Gastrocnemius medialis (tissue), 4 donors: ENCODE results near the gene DISP3. TPM values are rescaled to one million over a fixed set of nuclear protein-coding genes. Genes with fewer than 3 reads are reported as not detected.

Experiments used
- ATAC-seq, 2 donors: fragments of 150-250 bp; one replicate each; pipeline ENCODE4 v1.9.1; 2016
- DNase-seq, 2 donors: peaks; one replicate each; pipeline ENCODE4 v3.0.0-alpha.2; 2019
- H3K27ac ChIP-seq, 4 donors: fragments of 200-600 bp; sonication (generic); 1 replicate in 1 of 4; 2 replicates in 3 of 4; pipeline ENCODE4 v1.5.1; 2016 to 2018; ENCODE audit warnings: mild to moderate bottlenecking in 2 of 4, moderate library complexity in 1 of 4
- H3K27me3 ChIP-seq, 3 donors: fragments of 200-600 bp; sonication (generic) in 2 of 3; 1 replicate in 1 of 3; 2 replicates in 2 of 3; pipeline versions ENCODE4 v1.5.1 to v1.6.0; 2016 to 2019; ENCODE audit warnings: mild to moderate bottlenecking in 1 of 3, moderate library complexity in 1 of 3
- H3K36me3 ChIP-seq, 2 donors: fragments of 200-600 bp; sonication (generic) in 1 of 2; one replicate each; pipeline ENCODE4 v1.5.1; 2017 to 2018
- H3K4me1 ChIP-seq, 2 donors: fragments of 200-600 bp; sonication (generic) in 1 of 2; one replicate each; pipeline ENCODE4 v1.5.1; 2016 to 2017; ENCODE audit warnings: mild to moderate bottlenecking in 2 of 2
- H3K4me3 ChIP-seq, 4 donors: fragments of 200-600 bp; sonication (generic) in 3 of 4; 1 replicate in 1 of 4; 2 replicates in 3 of 4; pipeline ENCODE4 v1.5.1; 2016 to 2019; ENCODE audit warnings: mild to moderate bottlenecking in 2 of 4
- H3K9me3 ChIP-seq, 3 donors: fragments of 200-600 bp; sonication (generic) in 2 of 3; 1 replicate in 1 of 3; 2 replicates in 2 of 3; pipeline ENCODE4 v1.5.1; 2016 to 2019
- CTCF ChIP-seq, 5 experiments: fragments of 450-650 bp in 3 of 5; fragments of 200-600 bp in 2 of 5; sonication (generic) in 2 of 5; IDR thresholded peaks in 4 of 5; conservative IDR thresholded peaks in 1 of 5; 1 replicate in 4 of 5; 2 replicates in 1 of 5; pipeline ENCODE4 v1.5.1; 2016 to 2019; ENCODE audit warnings: antibody characterized with exemption in 5 of 5, mild to moderate bottlenecking in 3 of 5, moderate library complexity in 3 of 5
- POLR2A ChIP-seq, 2 donors: fragments of 450-650 bp; IDR thresholded peaks; one replicate each; pipeline ENCODE4 v1.6.1; 2017; ENCODE audit warnings: antibody characterized with exemption in 2 of 2, mild to moderate bottlenecking in 2 of 2, moderate library complexity in 2 of 2
- in situ Hi-C, 4 donors: fragments of 200-750 bp; cut with MboI; loops; one replicate each; pipeline versions ENCODE4 v1.15.0 to v1.8.0; 2017; ENCODE audit warnings: low sequenced_read_pairs in 4 of 4
- intact Hi-C: fragments of 100-400 bp; cut with DNase I; formaldehyde crosslinking; loops from one replicate; pipeline ENCODE4 v1.15.1; 2023; ENCODE audit warnings: low total_unique reads
- total RNA-seq, 4 donors: library from RNA; depleted of rRNA; stranded (reverse); fragments of >200 nt; gene quantifications; one replicate each; pipeline versions ENCODE4 v1.1.0 to v1.2.3, GENCODE V29; 2016

DISP3 gene
- total RNA-seq, 4 donors from 2014 or later, result not detected

- DNase-seq (no peak), ATAC-seq (no peak)
- H3K4me3 ChIP-seq, result no peak overlapping the region
- peaks cover 0 to 6% (median 6%) of the 10 kb centered on the region in 3 donors for H3K27me3 ChIP-seq
- H3K9me3 ChIP-seq, result no peaks in the 10 kb centered on the region
- TF ChIP-seq CTCF (IDR thresholded peaks at IDR 0.05 in 4 of 5, conservative IDR thresholded peaks at IDR 0.05 in 1 of 5), result no peak
- no peak for TF ChIP-seq POLR2A (IDR thresholded peaks at IDR 0.05)
- H3K36me3 ChIP-seq, result no peaks in the 10 kb centered on the region
- intact Hi-C loops (no loop called here), in situ Hi-C loops (no loop called here)
- H3K4me1 ChIP-seq, result no peaks in the 10 kb centered on the region
- H3K27ac ChIP-seq, result no peak overlapping the region
These were observed 57.0 kb downstream of the DISP3 start for GRCh38 chr1:11535761-11536572.

- ATAC-seq (no peak), DNase-seq (no peak)
- Histone ChIP-seq H3K27ac (no peak overlapping the region), H3K27me3 (peaks cover 2 to 7% (median 6%) of the 10 kb centered on the region in 3 donors), H3K4me1 (no peaks in the 10 kb centered on the region), H3K36me3 (no peaks in the 10 kb centered on the region), H3K9me3 (no peaks in the 10 kb centered on the region), H3K4me3 (no peak overlapping the region)
- intact Hi-C loops (no loop called here), in situ Hi-C loops (no loop called here)
- TF ChIP-seq POLR2A (IDR thresholded peaks at IDR 0.05) (no peak), CTCF (IDR thresholded peaks at IDR 0.05 in 4 of 5, conservative IDR thresholded peaks at IDR 0.05 in 1 of 5) (no peak)
These were observed 57.8 kb downstream of the DISP3 start for GRCh38 chr1:11536573-11537379.

GRCh38 chr1:11537380-11537764 lies 58.4 kb downstream of the DISP3 start:
- intact Hi-C loops, result no loop called here
- no peak overlapping the region for H3K27ac ChIP-seq
- in situ Hi-C loops, result no loop called here
- H3K36me3 ChIP-seq, result no peaks in the 10 kb centered on the region
- TF ChIP-seq POLR2A (IDR thresholded peaks at IDR 0.05) (no peak), CTCF (IDR thresholded peaks at IDR 0.05 in 4 of 5, conservative IDR thresholded peaks at IDR 0.05 in 1 of 5) (no peak)
- no peak for ATAC-seq
- peaks cover 2 to 11% (median 6%) of the 10 kb centered on the region in 3 donors for H3K27me3 ChIP-seq
- H3K9me3 ChIP-seq, result no peaks in the 10 kb centered on the region
- no peak for DNase-seq
- H3K4me3 ChIP-seq, result no peak overlapping the region
- no peaks in the 10 kb centered on the region for H3K4me1 ChIP-seq

GRCh38 chr1:11537854-11538591 lies 59.1 kb downstream of the DISP3 start:
- intact Hi-C loops, result no loop called here
- no peaks in the 10 kb centered on the region for H3K36me3 ChIP-seq
- TF ChIP-seq POLR2A (IDR thresholded peaks at IDR 0.05), result no peak
- TF ChIP-seq CTCF (IDR thresholded peaks at IDR 0.05 in 4 of 5, conservative IDR thresholded peaks at IDR 0.05 in 1 of 5), result no peak
- no peak overlapping the region for H3K27ac ChIP-seq
- H3K4me1 ChIP-seq, result no peaks in the 10 kb centered on the region
- no peak for ATAC-seq
- in situ Hi-C loops, result no loop called here
- H3K9me3 ChIP-seq, result no peaks in the 10 kb centered on the region
- no peak overlapping the region for H3K4me3 ChIP-seq
- H3K27me3 ChIP-seq, result peaks cover 6 to 11% (median 7%) of the 10 kb centered on the region in 3 donors
- DNase-seq, result no peak
